HG03460 (cell line): Measurements from ENCODE around the gene NIT2.
A peak's percentile ranks its signal among the peaks of the same experiment; 100 is the strongest.
"Not testable (repeated sequence)": the region's sequence is repeated elsewhere in the genome, so short reads cannot be mapped to it uniquely, and the experiment has no call there.

Source experiments
- ATAC-seq: cut with Tn5 transposase; IDR thresholded peaks from one replicate; pipeline ENCODE4 v1.9.1; 2021; ENCODE audit not compliant: unreplicated experiment

The NIT2 gene

GRCh38 chr3:100336229-100336628, 1.7 kb downstream of the NIT2 start:
- not testable (repeated sequence) for ATAC-seq

DNA sequence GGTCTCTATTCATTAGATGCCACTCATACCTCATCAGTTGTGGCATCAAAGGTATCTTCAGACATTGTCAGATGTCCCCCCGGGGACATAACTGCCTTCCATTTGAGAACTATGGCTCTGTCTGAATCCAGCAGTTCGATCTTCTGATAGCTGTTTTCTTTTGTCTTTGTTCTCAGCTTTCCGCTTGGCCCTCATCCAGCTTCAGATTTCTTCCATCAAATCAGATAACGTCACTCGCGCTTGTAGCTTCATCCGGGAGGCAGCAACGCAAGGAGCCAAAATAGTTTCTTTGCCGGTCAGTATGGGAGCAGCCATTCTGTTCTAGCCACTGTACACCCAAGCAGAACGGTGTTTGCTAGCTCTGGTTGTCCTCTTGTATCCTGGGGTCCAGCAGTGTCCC, 4.4 kb downstream of the NIT2 start:
- ATAC-seq = no peak

DNA sequence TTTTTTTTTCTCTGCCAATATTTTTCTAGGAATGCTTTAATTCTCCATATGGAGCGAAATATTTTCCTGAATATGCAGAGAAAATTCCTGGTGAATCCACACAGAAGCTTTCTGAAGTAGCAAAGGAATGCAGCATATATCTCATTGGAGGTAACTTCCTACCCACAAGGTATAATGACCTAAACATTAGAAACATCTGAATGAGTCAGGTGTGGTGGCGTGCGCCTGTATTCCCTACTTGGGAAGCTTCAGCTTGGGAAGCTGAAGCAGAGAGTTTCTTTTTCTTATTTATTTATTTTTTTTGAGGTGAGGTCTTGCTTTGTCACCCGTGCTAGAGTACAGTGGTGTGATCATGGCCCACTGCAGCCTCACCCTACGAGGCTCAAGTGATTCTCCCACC, 5.2 kb downstream of the NIT2 start:
- ATAC-seq = no peak

DNA sequence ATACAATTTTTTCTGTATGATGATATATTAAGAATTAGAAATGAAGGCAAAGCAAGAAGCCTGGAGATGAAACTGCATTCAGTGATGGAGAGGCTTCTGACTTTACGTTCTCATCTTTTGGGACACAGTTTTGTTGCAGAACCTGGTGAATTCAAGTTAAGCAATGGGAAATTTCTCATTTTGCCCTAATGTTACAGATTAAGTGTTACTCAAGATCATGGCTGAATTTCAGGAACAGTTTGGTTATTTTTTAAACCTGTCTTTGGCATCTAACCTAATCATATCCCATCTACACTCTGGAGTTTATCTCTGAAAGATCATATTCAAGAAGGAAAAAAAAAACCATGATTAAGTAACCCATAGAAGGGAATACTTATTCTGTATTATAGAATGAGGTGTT, 6.0 kb downstream of the NIT2 start:
- ATAC-seq = no peak

GRCh38 chr3:100348727-100349126, 14.2 kb downstream of the NIT2 start:
- ATAC-seq = no peak

- not testable (repeated sequence) for ATAC-seq
Measured at GRCh38 chr3:100351770-100352169, 17.2 kb downstream of the NIT2 start.

DNA sequence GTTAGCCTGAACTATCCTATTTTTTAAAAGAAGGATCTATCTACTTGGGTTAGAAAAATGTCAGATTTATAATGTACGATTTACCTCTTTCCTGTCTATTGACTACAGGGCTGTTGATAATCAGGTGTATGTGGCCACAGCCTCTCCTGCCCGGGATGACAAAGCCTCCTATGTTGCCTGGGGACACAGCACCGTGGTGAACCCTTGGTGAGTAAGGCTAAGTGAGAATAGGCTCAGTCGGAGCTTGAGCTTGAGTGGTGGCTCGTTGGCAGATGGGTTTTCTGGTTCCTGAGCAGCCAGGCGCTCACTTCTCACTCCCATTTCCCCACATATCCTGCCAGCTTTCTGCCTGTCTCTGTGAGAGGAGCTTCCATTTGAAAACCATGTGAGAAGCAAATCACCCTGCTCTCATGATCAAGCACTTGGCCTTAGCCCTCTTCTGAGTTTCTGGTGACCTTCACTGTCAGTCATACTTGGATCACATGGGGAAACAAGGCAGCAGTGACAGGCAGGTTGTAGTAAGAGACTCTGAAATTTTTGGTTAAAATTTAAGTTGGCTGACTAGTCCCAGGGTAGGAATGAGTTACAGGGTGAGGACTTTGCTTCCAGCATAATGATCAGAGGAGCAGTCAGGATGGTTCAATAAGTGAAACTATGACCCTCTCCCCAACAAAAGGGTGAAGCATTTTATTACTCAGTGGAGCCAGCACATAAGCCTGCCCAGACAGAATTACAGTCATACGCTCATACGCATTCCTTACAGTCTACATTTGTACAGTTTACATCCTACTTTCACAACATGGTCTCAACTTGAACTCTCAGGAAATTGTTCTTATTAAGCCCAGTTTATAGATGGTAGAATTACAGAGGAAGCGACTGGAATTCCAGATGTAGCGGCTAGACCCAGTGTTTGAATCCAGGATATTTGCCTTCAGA, 18.0 kb downstream of the NIT2 start:
- no peak for ATAC-seq

GRCh38 chr3:100354850-100355249, 20.3 kb downstream of the NIT2 start:
- peak; percentile 75 for ATAC-seq

DNA sequence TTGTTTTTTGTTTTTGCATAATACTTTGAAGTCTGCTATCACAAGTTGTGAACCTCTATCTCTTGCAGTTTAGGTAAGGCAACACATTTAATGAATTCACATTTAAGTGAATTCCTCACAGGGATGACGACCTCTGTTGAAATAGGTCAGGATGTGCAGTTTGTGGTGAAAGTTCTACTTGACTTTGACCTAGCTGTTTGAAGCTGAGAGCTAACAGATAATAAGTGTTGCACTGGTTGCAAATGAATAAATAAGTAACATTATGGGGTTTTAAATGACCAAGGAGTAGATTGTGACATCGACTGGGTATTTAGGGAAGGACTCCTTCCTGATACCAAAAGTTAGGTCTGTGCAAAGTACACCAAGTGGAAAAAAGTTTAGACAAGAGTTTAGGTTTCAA, 23.9 kb downstream of the NIT2 start:
- no peak for ATAC-seq

GRCh38 chr3:100359035-100359434, 24.5 kb downstream of the NIT2 start:
- ATAC-seq = no peak

- no peak for ATAC-seq
Measured at GRCh38 chr3:100360757-100361496, 26.4 kb downstream of the NIT2 start.

- no peak for ATAC-seq
Measured at GRCh38 chr3:100361897-100362296, 27.3 kb downstream of the NIT2 start.

DNA sequence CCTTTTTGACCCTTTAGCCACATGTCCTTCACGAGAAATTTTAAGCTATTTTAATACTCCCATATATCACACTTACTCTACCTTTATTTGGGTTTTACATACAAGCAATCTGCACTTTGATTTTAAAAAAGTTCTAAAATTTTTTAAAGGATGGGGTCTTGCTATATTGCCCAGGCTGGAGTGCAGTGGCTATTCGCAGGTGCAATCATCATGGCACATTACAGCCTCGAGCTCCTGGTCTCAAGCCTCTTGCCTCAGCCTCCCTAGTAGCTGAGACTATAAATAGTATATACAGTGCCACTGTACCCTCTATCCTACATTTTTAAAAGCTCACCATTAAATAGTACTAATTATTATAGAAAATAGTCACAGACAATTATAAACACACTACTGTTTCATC, 29.9 kb downstream of the NIT2 start:
- no peak for ATAC-seq

DNA sequence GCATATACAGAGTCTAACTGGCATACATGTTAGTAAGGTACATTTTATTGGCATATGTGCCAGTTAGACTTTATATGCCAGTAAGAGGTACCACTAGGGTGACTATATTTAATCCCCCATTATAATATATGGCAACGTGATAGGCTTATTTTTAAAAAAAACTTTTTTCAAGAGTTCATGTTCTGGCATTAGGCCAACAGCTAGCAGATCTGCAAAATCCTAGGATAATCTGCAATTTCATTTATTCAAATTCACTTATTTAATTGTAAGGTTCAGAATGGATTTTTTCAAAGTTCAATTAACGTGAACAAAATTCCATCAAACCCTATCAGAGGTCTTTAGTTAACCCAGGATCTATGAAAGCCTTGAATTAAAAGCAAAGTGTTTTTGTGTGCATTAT, 31.9 kb downstream of the NIT2 start:
- no peak for ATAC-seq

DNA sequence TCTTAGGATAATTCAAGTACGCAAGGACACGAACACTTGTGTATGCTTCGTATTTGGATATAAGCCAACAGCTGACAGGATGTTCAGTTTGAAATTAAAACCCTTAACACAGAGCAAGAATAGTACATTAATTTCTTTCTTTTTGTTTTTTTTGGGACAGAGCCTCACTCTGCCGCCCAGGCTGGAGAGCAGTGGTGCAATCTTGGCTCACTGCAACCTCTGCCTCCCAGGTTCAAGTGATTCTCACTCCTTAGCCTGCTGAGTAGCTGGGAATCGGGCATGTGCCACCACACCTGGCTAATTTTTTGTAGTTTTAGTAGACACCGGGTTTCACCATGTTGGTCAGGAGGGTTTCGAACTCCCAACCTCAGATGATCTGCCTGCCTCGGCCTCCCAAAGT, 33.9 kb downstream of the NIT2 start:
- ATAC-seq = no peak

GRCh38 chr3:100370756-100371155, 36.2 kb downstream of the NIT2 start:
- ATAC-seq = no peak

- ATAC-seq = no peak
Measured at GRCh38 chr3:100374521-100374920, 40.0 kb downstream of the NIT2 start.

GRCh38 chr3:100376301-100376700, 41.7 kb downstream of the NIT2 start:
- no peak for ATAC-seq

DNA sequence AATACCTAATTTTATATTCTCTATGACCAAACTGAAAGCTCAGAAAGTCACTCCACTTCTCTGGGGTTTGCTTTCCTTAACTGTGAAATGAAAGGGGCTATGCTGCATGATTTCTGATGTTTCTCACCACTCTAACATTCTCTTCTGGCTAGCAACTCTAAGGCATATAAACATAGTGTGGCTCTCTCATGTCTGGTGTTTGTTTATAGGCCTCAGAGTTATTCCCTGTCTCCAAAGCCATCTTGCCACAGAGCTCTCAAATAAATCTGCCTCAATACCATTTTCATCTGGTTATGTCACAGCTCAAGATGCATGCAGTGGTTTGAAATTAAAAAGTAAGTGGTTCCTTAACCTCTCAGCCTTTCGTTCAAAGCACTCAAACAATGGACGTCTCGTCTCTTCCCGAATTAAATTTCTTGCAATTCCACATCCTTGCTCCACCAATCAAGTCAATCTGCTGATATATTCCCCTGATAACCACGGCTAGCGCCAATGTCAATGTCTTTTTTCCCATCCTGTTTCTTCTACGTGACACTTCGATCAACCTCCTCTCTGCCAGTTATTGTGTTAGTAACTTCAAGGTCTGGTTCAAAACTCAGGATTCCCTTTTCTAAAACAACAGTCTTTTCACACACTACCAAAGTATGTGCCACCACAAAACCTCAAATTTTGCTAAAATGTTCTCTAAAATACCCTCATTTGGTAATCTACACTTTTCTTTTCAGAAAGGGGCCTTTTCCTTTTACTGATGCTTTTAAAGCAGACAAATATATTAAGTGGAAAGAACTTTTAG, 50.4 kb downstream of the NIT2 start:
- ATAC-seq = no peak

GRCh38 chr3:100386437-100387074, 52.0 kb downstream of the NIT2 start:
- no peak for ATAC-seq

DNA sequence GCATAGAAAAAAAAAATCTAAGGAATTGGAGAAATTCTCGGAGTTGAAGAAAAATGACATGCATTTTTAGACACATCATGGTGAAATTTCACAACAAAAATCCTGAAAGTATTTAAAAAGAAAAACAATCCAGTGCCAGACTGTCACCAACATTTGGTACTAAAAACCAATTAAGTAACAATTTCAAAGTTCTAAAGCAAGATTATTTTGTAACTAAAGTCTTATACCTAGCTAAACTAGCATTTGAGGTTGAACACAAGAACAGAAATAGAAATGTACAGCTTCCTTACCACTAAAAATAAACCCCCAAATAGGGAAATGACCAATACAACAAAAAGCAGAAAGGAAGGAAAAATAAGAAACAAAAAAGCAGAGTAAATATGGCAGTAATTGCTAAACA, 54.5 kb downstream of the NIT2 start:
- no peak for ATAC-seq
